22Rv1 (cell line): ENCODE data around the gene TRPM3.

Experiments
- CTCF ChIP-seq: fragments of 450-650 bp; IDR thresholded peaks from 2 replicates; pipeline ENCODE4 v1.5.1; 2017; ENCODE audit warnings: mild to moderate bottlenecking
- ZFX ChIP-seq: fragments of 450-650 bp; IDR thresholded peaks from 2 replicates; pipeline ENCODE4 v1.6.1; 2017; ENCODE audit warnings: antibody characterized with exemption, borderline replicate concordance

DNA sequence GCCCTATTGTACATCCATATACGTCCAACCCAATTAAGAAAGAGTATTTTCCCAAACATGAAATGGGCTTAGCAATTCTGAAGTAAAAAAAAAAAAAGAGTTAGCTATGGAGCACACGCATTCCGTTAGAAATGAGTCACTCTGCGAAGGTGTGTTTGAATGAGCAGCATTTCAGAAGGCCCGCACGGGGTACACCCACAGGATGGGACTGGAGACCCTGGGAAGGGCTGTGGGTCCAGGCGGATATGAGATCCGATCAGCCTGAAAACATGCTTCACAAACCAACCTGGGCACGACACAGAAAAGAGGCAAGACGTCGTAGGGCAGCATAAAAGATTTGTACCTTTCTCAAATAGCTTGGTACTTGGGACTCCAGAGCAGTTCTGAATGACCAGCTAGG, 533.0 kb downstream of the TRPM3 start:
- TF ChIP-seq CTCF (no peak), ZFX (no peak)
